Measurements from ENCODE around the gene BBC3.

GRCh38 chr19:47273313-47274070 lies 42.5 kb upstream of the BBC3 start:
- TF ChIP-seq CTCF (IDR thresholded peaks at IDR 0.05) (no peak), POLR2A (IDR thresholded peaks at IDR 0.05) (peak; percentile 80)

All from right lobe of liver (tissue), 4 donors.